ENCODE measurements around the gene CPN2. TPM values are rescaled to one million over a fixed set of nuclear protein-coding genes. Genes with fewer than 3 reads are reported as not detected.

CPN2 gene
- total and polyA plus RNA-seq, 2 donors (not counting 3 experiments of a cell fraction or from before 2014, with no cell fraction given): not detected

GRCh38 chr3:194399874-194400411, 48.8 kb upstream of the CPN2 start:
- Histone ChIP-seq H3K9ac (replicated peaks; ENCODE audit: extremely low read depth, insufficient read depth, low read length) (no peak overlapping the region), H3K27me3 (ENCODE audit: control insufficient read depth in 2 of 2, insufficient read depth in 2 of 2, low read length in 2 of 2) (peaks cover 22 to 43% of the 10 kb centered on the region in 2 experiments), H4K20me1 (replicated peaks; ENCODE audit: control insufficient read depth, extremely low read depth, insufficient read depth, low read length) (no peaks in the 10 kb centered on the region), H3K27ac (ENCODE audit: insufficient read depth, low read depth, low read length) (no peak overlapping the region), H3K4me1 (ENCODE audit: control insufficient read depth, extremely low read depth, insufficient read depth, low read length) (peaks cover 6% of the 10 kb centered on the region), H3K4me2 (ENCODE audit: insufficient read depth, low read length) (no peak overlapping the region), H3K9me3 (replicated peaks; ENCODE audit: control insufficient read depth, insufficient read depth, low read length) (no peaks in the 10 kb centered on the region), H3K36me3 (ENCODE audit: control insufficient read depth in 2 of 2, extremely low read depth in 1 of 2, insufficient read depth in 2 of 2, low read length in 2 of 2) (no peaks in the 10 kb centered on the region), H2AFZ (ENCODE audit: low read depth, low read length) (no peak overlapping the region), H3K4me3 (replicated peaks in 1 of 3; ENCODE audit: insufficient read depth in 1 of 3, low read depth in 1 of 3, low read length in 3 of 3) (no peak overlapping the region), H3K9me1 (replicated peaks; ENCODE audit: control insufficient read depth, extremely low read depth, insufficient read depth, low read length) (no peaks in the 10 kb centered on the region), H3K79me2 (ENCODE audit: control insufficient read depth, insufficient read depth, low read length) (no peaks in the 10 kb centered on the region)
- FAIRE-seq: no peak
- ChIA-PET POLR2A (no interaction called here), CTCF (interaction anchor here (0.8 to 6.6 kb wide), 4 partner anchors 48 to 734 kb away, joined by 3 to 74 read pairs (median 8); no protein-coding TSS in a partner anchor)
- no peak for DNase-seq (ENCODE audit: low read depth, low spot score)
- BruUV-seq (replicated peaks): no TSS peak
- intact Hi-C loops (cut with micrococcal nuclease): loop anchor here (5.0 kb wide), 2 partner anchors 192 to 618 kb away; no protein-coding TSS in a partner anchor
- no peak for TF ChIP-seq POLR2AphosphoS5 (IDR thresholded peaks at IDR 0.05; ENCODE audit: insufficient read depth, low read depth, low read length)
- no peak for TF ChIP-seq GATA2 (IDR thresholded peaks at IDR 0.05; ENCODE audit: insufficient read depth, insufficient read length, low read depth, low read length)
- no peak for TF ChIP-seq MAX (IDR thresholded peaks at IDR 0.05; ENCODE audit: insufficient read depth, insufficient read length)
- TF ChIP-seq CTCF (IDR thresholded peaks at IDR 0.05; ENCODE audit: extremely low read depth in 1 of 2, insufficient read depth in 1 of 2, low read depth in 1 of 2, low read length in 2 of 2): no peak
- TF ChIP-seq POLR2A (IDR thresholded peaks at IDR 0.05; ENCODE audit: low read depth, low read length): no peak
- TF ChIP-seq JUN (IDR thresholded peaks at IDR 0.05; ENCODE audit: borderline replicate concordance, insufficient read depth, insufficient read length, low read depth): no peak
- no peak for TF ChIP-seq MYC (IDR thresholded peaks at IDR 0.05; ENCODE audit: low read depth, low read length)
- no peak for TF ChIP-seq FOS (IDR thresholded peaks at IDR 0.05; ENCODE audit: borderline replicate concordance, insufficient read depth, low read length)
- TF ChIP-seq EZH2 (IDR thresholded peaks at IDR 0.05; ENCODE audit: borderline replicate concordance, low read depth, low read length, severe bottlenecking): no peak
- dilution Hi-C loops (cut with MboI; ENCODE audit: extremely low pct_ligation_motif_present, low sequenced_read_pairs): no loop called here

All from endothelial cell of umbilical vein (primary cell).